GM19467 (cell line): ENCODE results near the gene INPP4B.

Experiments used
- ATAC-seq: cut with Tn5 transposase; IDR thresholded peaks from one replicate; pipeline ENCODE4 v1.9.1; 2021; ENCODE audit warnings: mild to moderate bottlenecking, moderate library complexity; ENCODE audit not compliant: unreplicated experiment

The INPP4B gene

DNA sequence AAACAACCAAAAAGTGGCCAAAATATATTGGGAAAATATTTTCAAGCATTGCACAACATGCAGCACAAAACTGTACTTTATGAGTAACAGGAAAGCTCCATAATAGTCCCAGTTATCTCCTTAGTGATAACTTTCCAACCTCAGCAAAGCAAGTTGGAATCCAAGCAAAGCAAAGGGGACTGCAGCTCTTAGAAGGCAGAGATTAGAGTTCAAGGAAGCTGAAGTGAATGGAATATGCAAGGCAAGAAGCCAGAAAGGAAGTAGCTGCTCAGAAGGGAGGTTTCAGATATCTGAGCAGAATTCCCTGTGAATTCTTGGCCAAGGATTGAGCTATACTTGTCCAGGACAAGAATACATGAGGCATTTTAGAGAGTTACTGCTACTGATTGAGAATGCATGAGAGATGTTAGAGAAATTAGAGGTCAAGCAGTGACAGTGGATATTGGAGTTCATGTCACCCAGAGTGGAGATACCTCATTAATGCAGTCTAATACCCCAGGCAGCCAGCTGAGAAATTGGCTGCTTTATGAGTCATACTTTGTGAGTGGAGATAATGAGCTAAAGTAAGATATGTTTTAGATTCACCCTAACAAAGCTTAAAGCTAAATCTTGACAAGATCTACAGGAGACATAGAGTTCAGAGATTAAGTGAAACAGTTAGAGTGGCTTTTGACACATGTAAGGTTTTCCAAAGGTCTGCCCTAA lies 102.8 kb downstream of the INPP4B start:
- ATAC-seq: no peak

DNA sequence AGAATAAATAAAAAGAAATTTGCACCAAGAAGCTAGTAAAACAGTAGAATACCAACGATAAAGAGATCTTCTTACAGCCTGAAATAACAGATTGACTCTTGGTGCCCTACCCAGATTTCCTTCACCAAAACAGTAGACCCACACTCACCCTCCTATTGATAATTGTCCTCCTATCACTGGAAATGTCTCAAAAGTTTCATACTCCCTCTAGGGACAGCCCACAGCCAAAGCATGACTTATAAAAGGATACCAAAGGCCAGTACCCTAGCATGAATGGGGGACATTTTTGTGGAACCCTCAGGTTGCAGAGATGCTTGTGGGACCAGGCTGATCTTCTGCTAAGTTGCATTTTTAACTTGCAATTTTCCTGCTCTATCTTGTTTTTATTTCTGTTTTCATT lies 104.1 kb downstream of the INPP4B start:
- ATAC-seq: no peak

DNA sequence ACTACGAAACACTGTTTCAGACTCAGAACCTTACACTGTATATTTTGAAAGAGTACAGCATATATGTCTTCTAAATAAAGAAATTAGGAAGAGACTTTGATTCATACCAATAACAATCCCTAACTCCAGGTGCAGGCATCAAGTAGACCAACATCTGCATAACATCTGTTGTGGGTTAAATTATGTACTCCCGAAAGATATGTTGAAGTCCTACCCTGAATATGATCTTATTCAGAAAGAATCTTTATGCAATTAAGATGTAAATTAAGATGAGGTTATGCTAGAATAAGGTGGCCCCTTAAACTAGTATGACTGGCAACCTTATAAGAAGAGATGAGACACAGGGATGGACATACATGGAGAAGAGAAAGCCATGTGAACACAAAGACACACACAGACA lies 117.9 kb downstream of the INPP4B start:
- no peak for ATAC-seq

DNA sequence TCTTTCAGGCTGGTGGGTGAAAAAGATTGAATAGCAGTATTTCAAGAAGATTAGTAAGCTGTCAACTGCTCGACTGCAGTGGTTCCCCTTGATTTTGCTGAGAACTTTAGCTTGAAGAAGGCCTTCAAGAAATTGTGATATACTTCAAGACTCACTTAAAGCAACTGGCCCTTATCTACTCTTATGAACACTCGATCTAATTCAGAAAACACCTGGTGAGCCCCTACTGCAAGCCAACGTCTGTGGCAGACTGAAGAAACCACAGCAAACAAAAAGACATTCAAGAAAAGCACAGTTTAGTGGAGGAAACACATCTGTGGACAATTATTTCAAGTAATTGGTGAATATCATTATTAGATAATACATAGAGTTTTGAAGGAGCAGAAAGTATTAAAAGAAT lies 119.0 kb downstream of the INPP4B start:
- no peak for ATAC-seq

DNA sequence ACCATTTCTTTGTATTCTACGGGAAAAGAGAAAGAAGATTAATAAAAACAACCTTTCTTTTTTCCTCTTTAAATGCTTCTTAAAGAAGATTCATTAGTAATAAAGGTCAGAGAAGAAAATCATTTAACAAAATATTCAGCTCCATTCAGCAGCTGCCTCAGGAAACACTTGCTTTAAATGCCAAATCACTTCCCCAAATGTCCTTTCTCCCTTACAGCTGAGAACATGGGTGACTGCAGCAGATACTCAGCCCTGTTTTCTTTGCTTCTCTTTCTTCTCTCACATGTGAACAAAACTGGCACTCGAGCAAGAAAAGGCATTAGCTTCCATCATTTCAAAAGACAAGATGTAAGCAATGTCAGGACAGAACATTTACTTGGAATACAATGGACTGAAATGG lies 120.2 kb downstream of the INPP4B start:
- no peak for ATAC-seq

DNA sequence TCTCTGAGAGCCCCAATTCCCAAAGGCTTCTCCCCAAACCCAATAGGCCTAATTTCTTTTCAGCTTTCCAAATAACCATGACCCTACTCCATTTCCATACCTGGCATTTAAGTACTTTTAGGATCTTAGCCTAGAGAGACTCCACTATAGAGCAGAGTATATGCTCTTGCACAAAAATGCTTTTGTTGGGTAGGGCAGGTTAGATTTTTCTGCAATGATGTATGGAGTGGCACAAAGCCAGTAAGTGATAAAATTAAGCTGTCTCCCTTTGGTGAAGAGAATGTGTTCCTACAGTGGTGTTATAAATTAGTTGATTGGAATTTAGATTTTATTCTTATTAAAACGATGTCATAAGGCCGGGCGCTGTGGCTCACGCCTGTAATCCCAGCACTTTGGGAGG lies 124.9 kb downstream of the INPP4B start:
- ATAC-seq: no peak

DNA sequence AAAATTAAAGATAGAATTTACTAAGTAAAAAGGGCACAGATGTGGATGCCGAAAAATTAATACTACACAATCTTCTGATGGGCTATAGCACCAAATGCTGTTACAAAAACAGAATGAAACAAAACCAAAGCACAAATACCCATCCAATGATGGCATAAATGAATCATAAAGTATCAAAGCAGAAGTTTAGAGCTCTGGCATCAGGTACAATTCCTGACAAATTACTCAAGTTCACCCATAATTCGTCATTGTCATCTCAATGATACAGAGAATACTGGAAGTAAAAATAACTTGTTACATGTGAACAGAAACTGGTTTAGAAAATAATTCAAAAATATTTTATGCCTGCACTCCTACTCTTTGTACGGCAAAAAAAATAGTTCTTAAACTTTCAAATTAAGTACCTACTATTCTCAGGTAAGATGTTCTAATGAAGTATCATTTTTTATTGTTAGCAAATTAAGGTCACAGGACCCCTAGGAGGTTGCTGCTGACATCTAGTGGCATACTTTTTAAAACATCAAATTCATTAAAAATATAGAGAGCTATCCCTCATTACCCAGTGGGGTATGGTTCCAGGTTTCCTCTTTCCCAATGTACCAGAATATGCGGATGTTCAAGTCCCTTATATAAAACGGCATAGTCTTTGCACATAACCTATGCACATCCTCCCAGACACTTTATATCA lies 126.1 kb downstream of the INPP4B start:
- no peak for ATAC-seq

DNA sequence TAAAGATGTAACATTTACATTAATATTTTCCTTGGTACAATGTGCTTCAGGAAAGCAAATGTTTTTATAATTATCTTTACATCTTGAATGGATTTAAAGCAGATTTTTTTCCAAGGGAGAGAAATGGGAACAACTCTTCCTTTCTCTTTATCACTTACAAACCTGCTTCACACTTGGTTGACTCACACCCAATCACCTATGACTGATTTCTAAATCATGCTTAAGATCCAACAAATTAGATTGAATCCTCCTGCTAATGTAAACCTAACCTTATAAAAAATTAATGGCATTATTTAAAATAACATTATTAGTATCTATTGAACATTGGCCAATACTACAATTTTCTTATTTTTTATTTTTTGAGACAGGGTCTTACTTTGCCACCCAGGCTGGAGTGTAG lies 127.1 kb downstream of the INPP4B start:
- no peak for ATAC-seq

DNA sequence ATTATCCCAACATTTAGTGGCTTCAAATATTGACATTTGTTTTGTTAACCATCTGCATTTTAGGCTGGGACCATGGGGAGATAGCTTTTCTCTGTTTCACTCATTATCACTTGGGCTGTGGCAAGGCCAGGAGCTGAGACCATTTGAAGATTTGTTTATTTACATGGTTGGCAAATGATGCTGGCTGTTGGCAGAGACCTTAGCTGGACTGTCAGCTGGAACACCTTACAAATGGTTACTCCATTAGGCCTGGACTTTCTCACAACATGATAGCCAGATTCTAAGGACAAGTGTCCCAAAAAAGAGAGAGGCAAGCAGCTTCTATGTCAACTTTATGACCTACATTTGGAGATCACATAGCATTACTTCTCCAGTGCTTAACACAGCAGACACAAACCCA lies 130.4 kb downstream of the INPP4B start:
- ATAC-seq: no peak

DNA sequence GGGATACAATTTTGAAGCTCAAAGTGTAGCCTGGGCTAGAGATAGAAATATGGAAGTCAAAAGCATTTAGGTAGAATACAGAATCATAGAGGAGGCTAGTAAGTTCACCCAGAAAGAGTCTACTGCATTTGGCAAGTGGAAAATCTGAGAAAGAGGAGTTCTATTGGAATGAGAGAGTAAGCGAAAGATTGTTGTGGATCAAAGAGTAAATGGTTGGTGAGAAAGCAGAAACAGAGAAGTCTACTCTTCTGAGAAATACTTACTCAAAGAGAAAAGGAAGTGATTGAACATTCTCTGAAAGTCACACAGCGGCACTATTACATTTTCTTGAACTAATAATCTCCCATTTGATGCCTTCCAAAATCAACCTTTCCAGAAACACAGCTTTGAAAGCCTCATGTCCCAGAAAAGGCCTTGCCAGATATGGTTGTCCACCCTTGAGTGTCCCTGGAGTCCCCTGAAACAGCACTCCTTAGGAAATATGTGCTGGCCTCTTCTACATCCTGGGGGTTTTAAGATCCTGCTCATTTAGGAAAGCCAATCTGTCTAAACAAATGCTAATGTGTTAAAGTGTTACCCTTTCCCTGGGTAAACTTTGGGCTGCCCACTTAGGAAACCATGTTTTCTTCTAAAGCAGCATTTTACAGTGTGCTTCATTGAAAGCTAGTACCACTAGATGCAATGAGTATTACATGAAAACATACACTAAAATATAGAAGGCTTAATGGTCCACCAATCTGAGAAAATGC lies 132.6 kb downstream of the INPP4B start:
- no peak for ATAC-seq

DNA sequence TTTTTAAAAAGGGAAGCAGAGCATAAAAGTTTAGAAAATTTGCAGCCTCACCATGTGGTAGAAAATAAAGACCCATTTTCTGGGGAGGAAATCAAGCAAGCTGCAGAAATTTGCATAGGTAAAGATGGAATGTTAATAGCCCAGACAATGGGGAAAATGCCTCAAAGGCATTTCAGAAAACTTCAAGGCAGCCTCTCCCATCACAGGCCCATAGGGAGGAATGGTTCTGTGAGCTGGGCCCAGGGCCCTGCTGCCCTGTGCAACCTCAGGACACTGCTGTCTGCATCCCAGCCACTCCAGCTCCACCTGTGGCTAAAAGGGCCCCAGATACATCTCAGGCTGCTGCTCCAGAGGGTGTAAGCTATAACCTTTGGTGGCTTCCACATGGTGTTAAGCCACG lies 137.9 kb downstream of the INPP4B start:
- ATAC-seq: no peak

DNA sequence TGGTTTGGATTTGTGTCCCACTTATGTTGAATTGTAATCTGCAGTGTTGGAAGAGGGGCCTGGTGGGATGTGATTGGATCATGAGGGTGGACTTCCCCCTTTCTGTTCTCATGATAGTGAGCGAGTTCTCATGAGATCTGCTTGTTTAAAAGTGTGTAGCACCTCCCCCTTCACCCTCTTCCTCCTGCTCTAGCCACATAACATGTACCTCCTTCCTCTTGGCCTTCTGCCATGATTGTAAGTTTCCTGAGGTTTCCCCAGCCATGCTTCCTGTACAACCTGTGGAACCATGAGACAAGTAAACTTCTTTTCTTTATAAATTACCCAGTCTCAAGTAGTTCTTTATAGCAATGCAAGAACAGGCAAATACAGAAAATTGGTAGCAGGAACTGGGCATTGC lies 138.7 kb downstream of the INPP4B start:
- no peak for ATAC-seq

DNA sequence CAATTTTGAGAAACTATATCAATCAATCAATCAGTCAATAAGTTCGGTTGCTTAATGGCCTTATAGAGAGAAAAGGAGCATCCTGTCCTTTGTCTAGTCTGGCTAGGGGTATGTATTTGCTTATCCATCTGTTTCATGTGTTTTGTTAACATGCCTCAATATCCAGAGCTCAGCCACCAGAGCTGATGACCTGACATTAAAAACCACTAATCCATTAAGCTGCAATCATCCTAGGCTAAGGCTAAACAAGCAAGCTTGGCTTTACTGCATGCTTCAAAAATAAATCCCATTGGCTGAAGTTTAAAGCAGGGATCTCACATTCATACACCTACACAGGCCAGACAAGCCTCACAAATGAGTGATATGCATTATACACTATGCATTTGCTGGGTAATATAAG lies 139.7 kb downstream of the INPP4B start:
- ATAC-seq: no peak

DNA sequence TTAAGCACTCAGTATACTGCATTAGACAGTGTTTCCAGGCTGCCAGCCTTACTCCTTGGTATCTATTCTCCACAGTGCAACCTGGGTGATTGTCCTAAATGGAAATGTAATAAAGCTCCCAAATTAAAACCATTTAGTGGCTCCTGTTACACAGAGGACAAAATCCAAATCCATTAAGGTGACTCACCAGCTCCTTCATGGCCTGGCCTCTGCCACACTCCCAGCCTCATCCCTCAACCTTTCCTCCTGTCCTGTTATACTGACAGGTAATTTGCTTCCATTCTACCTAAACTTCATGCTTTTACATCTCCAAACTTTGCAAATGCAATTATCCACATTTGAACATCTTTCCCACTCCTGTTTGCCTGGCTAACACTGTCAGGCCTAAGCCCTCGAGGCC lies 140.3 kb downstream of the INPP4B start:
- no peak for ATAC-seq

DNA sequence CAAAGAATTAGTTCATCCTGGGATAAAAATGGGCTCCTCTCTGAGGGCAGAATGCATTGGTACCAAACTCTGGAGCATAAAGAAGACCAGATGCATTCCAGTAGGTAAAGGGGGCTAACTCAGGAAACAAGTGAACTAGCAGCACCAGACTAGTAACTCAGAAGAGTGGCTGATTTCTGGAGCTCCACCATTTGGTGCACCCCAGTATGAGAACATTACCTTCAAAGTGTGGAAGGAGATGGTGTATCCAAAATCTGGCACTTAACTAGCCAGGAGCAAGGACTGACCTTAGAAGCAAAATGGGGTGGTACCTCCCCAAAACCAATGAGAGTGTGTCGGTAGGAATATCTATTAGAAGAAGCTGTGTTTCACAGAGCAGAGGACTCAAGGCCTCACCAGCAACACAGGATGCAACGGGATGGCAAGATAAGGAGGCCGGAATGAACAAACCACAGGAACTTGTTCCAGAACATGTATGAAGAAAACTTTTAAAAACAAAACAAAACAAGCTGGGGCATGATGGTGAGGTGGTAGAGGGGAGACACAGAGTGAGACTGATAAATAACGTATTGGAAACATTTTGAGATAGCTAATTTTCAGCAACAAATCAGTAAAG lies 142.3 kb downstream of the INPP4B start:
- ATAC-seq: no peak

DNA sequence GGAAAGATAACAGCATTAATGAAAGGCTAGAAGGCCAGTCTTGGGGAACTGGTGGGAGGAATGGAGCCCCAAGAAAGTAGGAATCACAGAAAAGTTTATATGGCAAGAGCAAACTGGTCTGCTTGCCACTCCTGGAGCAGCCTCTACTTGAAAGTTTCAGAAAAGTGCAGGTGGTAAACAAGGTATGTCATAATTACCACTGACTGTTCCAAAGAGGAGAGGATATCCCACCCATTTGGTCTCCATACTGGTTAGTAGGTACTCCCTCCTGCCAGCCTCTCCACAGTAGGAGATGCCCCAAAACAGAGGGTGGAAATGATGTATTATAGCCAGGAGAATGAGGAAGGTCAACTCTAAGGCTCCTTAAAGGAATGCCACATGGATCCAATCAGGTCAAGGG lies 145.1 kb downstream of the INPP4B start:
- ATAC-seq: no peak

DNA sequence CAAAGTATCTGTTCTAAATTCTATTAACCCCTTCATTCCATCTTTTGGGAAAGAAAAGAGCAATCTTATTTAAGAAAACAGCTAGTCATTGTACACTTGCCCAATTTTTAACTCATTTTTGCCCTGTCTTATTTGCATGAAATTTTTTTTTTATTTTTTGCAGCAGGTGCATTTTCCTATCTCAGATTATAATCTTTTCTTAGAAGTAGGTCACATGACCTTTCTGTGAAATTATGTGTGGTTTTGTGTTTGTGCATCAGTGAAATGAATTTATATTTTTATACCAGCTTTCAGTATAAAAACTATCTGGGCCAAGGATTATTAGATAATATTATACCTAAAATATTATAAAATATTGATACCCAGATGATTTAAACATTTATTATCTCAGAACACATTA lies 145.6 kb downstream of the INPP4B start:
- no peak for ATAC-seq

DNA sequence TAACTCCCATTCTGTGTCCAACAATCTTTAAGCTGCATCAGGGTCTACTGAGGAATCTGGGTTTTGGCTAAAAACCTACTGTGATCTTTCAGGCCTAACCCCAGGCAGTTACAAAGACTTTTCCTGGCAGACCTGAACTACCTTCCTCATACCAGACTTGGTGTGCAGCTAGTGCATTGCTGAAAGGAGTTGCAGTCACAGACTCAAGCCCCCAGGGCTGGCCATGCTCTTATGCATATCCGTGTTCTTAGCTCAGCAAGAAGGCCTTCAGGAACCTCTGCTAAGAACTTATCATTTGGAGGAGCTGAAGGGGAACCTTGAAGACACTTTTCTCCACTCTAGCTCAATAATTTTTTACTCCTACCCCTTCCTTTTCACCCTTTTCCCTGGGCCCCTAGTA lies 147.5 kb downstream of the INPP4B start:
- ATAC-seq: no peak

DNA sequence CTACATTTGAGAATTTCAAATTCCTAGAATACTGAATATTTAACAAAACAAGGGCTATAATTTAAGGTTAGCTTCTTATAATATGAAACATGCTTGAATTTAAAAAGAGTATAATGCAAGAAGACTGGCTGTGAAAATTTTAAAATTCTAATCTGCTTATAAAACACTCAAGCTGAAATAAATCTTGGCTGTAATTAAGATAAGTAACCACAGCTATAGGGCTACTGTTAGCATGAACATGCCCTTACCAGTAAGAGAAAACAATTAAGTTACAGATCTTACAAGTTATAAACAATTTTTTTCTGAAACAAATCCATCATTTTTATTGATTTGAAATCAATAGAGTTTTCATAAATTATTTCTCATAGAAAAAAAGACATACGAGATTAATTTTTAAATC lies 148.2 kb downstream of the INPP4B start:
- ATAC-seq: no peak

DNA sequence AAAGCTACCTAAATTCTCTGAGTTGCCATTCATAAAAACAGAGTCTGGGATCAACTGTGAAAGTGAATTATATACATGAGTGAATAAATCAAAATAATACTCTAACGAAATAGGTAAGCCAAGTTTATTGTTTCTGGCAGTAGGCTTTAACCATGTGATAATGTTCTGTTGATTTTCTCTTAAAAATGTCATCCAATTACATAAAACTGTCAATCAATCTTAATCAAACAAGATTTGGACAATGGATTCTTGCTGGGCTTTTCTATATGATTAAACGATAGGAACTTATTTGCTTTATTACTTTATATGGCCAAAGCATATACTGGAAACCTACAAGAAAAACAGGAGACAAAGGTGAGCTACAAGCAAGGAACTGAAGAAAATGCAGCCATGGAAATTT lies 148.8 kb downstream of the INPP4B start:
- no peak for ATAC-seq

DNA sequence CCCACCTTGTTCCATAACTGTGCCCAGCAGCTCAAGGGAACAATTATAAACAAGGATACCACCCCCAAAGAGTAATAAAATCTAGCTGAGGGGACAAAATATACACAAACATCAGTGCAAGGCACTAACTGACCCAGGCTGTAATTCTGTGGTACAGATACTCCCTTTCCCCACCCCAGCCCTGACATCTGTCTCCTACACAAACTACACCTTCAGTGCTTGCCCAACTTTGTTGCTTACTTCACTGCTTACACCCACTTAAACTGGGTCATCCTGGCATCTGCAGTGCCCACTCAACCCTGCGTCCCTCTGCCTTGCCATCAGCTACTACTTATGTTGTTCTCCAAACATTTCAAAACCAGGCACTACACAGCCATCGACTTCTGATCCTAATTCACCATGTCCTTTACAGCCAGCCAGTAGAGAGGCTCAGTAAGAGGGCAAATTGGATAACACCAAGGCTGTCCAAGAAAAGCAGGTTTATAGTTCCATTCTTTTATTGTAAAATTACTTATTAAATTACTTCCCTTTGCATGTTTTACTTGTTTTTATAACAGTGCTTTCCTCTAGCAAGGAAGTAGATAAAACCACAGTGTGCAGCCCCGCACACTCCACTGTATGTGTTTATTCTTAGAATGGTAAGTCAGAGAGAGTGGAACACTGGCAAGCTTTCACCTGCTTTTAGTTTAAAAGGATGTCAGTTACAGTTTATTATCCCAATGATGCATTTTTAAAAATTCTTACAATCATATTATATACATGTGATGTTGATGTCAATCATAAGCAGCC lies 149.6 kb downstream of the INPP4B start:
- no peak for ATAC-seq
